ENCODE results near the gene LMCD1. TPM values are rescaled to one million over a fixed set of nuclear protein-coding genes. Genes with fewer than 3 reads are reported as not detected.

Gene LMCD1
- total RNA-seq, 6 experiments from 2014 or later = 3.0 to 24.0 (median 8.4) TPM

DNA sequence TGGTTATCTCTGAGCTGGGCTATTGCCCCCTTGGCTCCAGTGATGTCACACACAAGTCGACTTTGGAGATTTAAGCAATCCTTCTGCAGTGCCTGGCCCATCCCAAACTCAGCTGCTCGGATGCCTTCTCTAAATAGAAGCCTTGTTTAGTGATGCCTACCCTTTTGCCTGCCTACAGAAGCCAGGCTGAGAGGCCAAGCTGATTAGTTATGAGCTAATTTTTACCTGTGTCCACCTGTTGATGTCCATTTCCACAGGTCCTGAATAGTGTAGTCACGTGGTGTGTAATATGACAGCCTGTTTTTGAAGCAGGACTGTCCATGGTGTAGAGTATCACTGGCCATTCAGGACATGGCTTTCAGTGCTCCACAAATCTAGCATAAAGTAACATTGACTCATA, 97.5 kb downstream of the LMCD1 start:
- TF ChIP-seq, protein P1, sequence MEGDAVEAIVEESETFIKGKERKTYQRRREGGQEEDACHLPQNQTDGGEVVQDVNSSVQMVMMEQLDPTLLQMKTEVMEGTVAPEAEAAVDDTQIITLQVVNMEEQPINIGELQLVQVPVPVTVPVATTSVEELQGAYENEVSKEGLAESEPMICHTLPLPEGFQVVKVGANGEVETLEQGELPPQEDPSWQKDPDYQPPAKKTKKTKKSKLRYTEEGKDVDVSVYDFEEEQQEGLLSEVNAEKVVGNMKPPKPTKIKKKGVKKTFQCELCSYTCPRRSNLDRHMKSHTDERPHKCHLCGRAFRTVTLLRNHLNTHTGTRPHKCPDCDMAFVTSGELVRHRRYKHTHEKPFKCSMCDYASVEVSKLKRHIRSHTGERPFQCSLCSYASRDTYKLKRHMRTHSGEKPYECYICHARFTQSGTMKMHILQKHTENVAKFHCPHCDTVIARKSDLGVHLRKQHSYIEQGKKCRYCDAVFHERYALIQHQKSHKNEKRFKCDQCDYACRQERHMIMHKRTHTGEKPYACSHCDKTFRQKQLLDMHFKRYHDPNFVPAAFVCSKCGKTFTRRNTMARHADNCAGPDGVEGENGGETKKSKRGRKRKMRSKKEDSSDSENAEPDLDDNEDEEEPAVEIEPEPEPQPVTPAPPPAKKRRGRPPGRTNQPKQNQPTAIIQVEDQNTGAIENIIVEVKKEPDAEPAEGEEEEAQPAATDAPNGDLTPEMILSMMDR (IDR thresholded peaks at IDR 0.05) = no peak
- no peak for TF ChIP-seq POLR2A (IDR thresholded peaks at IDR 0.05)
- no peak overlapping the region for H3K27ac ChIP-seq
- WGBS (ENCODE audit: insufficient coverage, low coverage, low lambda C conversion rate, missing lambda C conversion rate) = 53% methylated on average over 3 of the region's 3 CpGs
- no peak overlapping the region for H3K4me3 ChIP-seq
- intact Hi-C loops (cut with DNase I) = no loop called here
- H3K36me3 ChIP-seq = no peaks in the 10 kb centered on the region
- ATAC-seq (no peak), DNase-seq (no peak)
- no peaks in the 10 kb centered on the region for H3K27me3 ChIP-seq
- no peaks in the 10 kb centered on the region for H3K9me3 ChIP-seq
- peaks cover 0 to 7% (median 0%) of the 10 kb centered on the region in 4 donors for H3K4me1 ChIP-seq

DNA sequence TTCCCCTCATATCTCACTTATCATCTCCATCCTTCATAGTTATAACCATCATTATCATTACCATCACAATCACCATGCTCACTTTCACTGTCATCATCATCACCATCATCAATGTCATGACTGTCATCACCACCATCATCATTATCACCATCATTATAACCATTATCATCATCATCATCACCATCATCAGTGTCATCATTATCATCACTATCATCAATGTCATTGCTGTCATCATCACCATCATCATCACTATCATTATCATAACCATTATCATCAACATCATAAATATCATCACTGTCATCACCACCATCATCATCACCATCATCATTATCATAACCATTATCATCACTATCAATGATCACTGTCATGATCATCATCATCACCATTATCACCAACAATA, 98.8 kb downstream of the LMCD1 start:
- Histone ChIP-seq H3K4me3 (no peak overlapping the region), H3K4me1 (peaks cover 0 to 7% (median 0%) of the 10 kb centered on the region in 4 donors), H3K9me3 (no peaks in the 10 kb centered on the region), H3K27ac (no peak overlapping the region), H3K36me3 (no peaks in the 10 kb centered on the region), H3K27me3 (no peaks in the 10 kb centered on the region)
- TF ChIP-seq, protein P1 (IDR thresholded peaks at IDR 0.05) = no peak
- no peak for TF ChIP-seq POLR2A (IDR thresholded peaks at IDR 0.05)
- ATAC-seq (no peak), DNase-seq (no peak)
- intact Hi-C loops (cut with DNase I) = no loop called here

DNA sequence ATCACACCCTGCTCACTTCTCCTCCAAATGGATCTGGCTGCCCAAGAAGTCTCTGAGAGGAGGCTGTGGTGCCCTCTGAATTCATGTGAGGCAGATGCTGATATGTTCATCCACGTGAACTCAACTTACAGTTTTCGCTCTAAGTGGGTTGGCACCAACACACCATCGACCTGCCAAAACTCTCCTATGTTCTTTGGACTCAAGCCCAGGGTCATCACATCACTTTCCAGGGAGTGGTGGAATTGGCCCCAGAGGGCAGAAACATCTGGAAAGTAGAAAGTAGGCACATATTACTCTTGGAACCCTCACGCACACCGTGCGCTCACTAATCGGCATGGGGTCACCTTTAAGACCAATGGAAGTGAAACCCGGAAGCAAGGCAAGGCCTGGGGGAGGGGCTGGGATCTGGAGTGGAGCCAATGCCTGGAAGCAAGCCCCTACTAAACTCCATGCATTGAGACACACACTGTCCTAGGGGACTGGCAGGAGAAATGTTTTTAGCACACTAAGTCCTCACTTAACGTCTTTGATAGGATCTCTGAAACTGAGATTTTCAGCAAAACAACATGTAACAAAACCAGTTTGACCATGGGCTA, 101.6 kb downstream of the LMCD1 start:
- intact Hi-C loops (cut with DNase I) = no loop called here
- Histone ChIP-seq H3K27me3 (no peaks in the 10 kb centered on the region), H3K36me3 (no peaks in the 10 kb centered on the region), H3K27ac (no peak overlapping the region), H3K4me1 (peaks cover 0 to 7% (median 0%) of the 10 kb centered on the region in 4 donors), H3K4me3 (no peak overlapping the region), H3K9me3 (no peaks in the 10 kb centered on the region)
- TF ChIP-seq, protein P1 (IDR thresholded peaks at IDR 0.05) = no peak
- WGBS (ENCODE audit: insufficient coverage, low coverage, low lambda C conversion rate, missing lambda C conversion rate) = 41% methylated on average over 7 of the region's 9 CpGs
- peak; percentile 34 to 72 (median 65) for ATAC-seq
- no peak for DNase-seq

DNA sequence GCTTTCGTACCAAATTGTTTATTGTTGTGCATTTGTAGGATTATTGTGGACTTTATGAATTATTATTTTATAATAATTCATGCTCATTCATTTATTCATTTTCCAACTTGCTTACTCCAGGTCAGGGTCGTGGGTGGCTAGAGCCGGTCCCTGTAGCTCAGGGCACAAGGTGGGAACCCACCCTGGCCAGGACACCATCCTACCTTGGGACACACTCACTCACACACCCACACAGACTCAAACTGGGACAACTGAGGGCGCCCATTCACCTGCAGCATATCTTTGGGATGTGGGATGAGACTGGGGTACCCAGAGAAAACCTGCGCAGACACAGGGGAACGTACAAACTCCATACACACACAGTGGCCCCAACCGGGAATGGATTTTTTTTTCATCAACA, 102.4 kb downstream of the LMCD1 start:
- H3K9me3 ChIP-seq = no peaks in the 10 kb centered on the region
- no peak overlapping the region for H3K4me3 ChIP-seq
- WGBS (ENCODE audit: insufficient coverage, low coverage, low lambda C conversion rate, missing lambda C conversion rate) = 87% methylated on average over 6 of the region's 7 CpGs
- no peak for TF ChIP-seq POLR2A (IDR thresholded peaks at IDR 0.05)
- TF ChIP-seq, protein P1 (IDR thresholded peaks at IDR 0.05) = no peak
- ATAC-seq = no peak
- H3K36me3 ChIP-seq = no peaks in the 10 kb centered on the region
- H3K4me1 ChIP-seq = peaks cover 0 to 7% (median 0%) of the 10 kb centered on the region in 4 donors
- no peaks in the 10 kb centered on the region for H3K27me3 ChIP-seq
- intact Hi-C loops (cut with DNase I) = no loop called here
- no peak for DNase-seq
- no peak overlapping the region for H3K27ac ChIP-seq

DNA sequence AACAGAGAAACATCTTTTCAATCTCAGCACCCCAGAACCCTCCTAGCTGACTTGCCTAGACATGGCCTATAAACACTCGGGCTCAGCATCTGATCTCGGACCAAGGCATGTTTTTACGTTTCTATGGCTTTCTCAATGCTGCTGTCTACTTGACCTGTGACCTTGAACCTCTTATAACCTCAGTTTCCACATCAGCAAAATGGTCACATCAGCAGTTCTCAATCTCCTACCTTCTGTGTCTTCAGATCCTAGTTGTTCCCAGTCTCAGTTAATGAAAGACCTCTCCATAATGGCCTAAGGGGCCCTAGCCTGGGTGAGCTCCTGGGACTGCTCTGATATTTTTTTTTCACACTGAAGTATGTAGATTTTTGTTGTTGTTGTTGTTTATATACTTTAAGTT, 103.4 kb downstream of the LMCD1 start:
- no peak overlapping the region for H3K4me3 ChIP-seq
- ATAC-seq = no peak
- H3K4me1 ChIP-seq = peaks cover 0 to 7% (median 0%) of the 10 kb centered on the region in 4 donors

More for the DNA sequence above, 103.4 kb downstream of the LMCD1 start:
- H3K27me3 ChIP-seq = no peaks in the 10 kb centered on the region
- no peaks in the 10 kb centered on the region for H3K9me3 ChIP-seq
- WGBS (ENCODE audit: insufficient coverage, low coverage, low lambda C conversion rate, missing lambda C conversion rate) = 77% methylated on average over 3 of the region's 3 CpGs
- TF ChIP-seq, protein P1 (IDR thresholded peaks at IDR 0.05) = no peak
- TF ChIP-seq POLR2A (IDR thresholded peaks at IDR 0.05) = no peak
- H3K36me3 ChIP-seq = no peaks in the 10 kb centered on the region
- intact Hi-C loops (cut with DNase I) = loop anchor here in 1 of 2 donors (5.0 kb wide), 1 partner anchor 163 kb away; no protein-coding TSS in a partner anchor
- no peak for DNase-seq
- H3K27ac ChIP-seq = no peak overlapping the region

Data from right lobe of liver (tissue), 6 donors.